HG02938 (cell line): ENCODE measurements around the gene DNAJC5.
A peak's percentile ranks its signal among the peaks of the same experiment; 100 is the strongest.
"Not testable (repeated sequence)": the region's sequence is repeated elsewhere in the genome, so short reads cannot be mapped to it uniquely, and the experiment has no call there.

ENCODE experiments used
- ATAC-seq: cut with Tn5 transposase; IDR thresholded peaks from one replicate; pipeline ENCODE4 v1.9.1; 2021; ENCODE audit warnings: mild to moderate bottlenecking, moderate library complexity; ENCODE audit not compliant: unreplicated experiment

DNAJC5 gene

GRCh38 chr20:63861365-63861934 is 33.5 kb upstream of the DNAJC5 start, which contains the start of gene ABHD16B:
ABHD16B (plus strand) TSS chr20:63861498; CDS start chr20:63861541, 43 bp downstream.
- no peak for ATAC-seq

- no peak for ATAC-seq
These were observed 32.7 kb upstream of the DNAJC5 start for GRCh38 chr20:63861981-63862901.

GRCh38 chr20:63863021-63863797 is 31.7 kb upstream of the DNAJC5 start:
- ATAC-seq = no peak

- peak; percentile 49 for ATAC-seq
These were observed 31.0 kb upstream of the DNAJC5 start for GRCh38 chr20:63863798-63864544.

- no peak for ATAC-seq
These were observed 30.4 kb upstream of the DNAJC5 start for GRCh38 chr20:63864545-63864977.

GRCh38 chr20:63864978-63865640 is 29.8 kb upstream of the DNAJC5 start, which contains the start of gene TPD52L2:
TPD52L2 (plus strand) TSS chr20:63865270; CDS start chr20:63865366, 96 bp downstream.
- peak; percentile 65 for ATAC-seq

- not testable (repeated sequence) for ATAC-seq
These were observed 27.9 kb upstream of the DNAJC5 start for GRCh38 chr20:63867042-63867441.

GRCh38 chr20:63868264-63868663 is 26.7 kb upstream of the DNAJC5 start:
- ATAC-seq = no peak

- ATAC-seq = no peak
These were observed 21.4 kb upstream of the DNAJC5 start for GRCh38 chr20:63873477-63873971.

- ATAC-seq = not testable (repeated sequence)
These were observed 20.7 kb upstream of the DNAJC5 start for GRCh38 chr20:63874241-63874640.

GRCh38 chr20:63876489-63877036 is 18.4 kb upstream of the DNAJC5 start:
- ATAC-seq = no peak

GRCh38 chr20:63877755-63878470 is 17.0 kb upstream of the DNAJC5 start:
- ATAC-seq = no peak

- ATAC-seq = no peak
These were observed 15.8 kb upstream of the DNAJC5 start for GRCh38 chr20:63878899-63879663.

GRCh38 chr20:63880901-63881300 is 14.0 kb upstream of the DNAJC5 start:
- ATAC-seq = not testable (repeated sequence)

- ATAC-seq = no peak
These were observed 13.3 kb upstream of the DNAJC5 start for GRCh38 chr20:63881451-63882226.

- ATAC-seq = no peak
These were observed 12.4 kb upstream of the DNAJC5 start for GRCh38 chr20:63882257-63883200.
